NCI-H2196 (cell line): ENCODE data around the gene E2F2.
A peak's percentile ranks its signal among the peaks of the same experiment; 100 is the strongest.

Experiments
- DNase-seq: peaks from one replicate; lab custom pipeline; 2025; ENCODE audit not compliant: unreplicated experiment; lab: John Stamatoyannopoulos, UW

E2F2 gene, protein sequence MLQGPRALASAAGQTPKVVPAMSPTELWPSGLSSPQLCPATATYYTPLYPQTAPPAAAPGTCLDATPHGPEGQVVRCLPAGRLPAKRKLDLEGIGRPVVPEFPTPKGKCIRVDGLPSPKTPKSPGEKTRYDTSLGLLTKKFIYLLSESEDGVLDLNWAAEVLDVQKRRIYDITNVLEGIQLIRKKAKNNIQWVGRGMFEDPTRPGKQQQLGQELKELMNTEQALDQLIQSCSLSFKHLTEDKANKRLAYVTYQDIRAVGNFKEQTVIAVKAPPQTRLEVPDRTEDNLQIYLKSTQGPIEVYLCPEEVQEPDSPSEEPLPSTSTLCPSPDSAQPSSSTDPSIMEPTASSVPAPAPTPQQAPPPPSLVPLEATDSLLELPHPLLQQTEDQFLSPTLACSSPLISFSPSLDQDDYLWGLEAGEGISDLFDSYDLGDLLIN

GRCh38 chr1:23530747-23531561, at the start of gene E2F2:
E2F2 (minus strand) TSS chr1:23531233; CDS start chr1:23530793, 440 bp downstream.
- peak; percentile 86 for DNase-seq

DNA sequence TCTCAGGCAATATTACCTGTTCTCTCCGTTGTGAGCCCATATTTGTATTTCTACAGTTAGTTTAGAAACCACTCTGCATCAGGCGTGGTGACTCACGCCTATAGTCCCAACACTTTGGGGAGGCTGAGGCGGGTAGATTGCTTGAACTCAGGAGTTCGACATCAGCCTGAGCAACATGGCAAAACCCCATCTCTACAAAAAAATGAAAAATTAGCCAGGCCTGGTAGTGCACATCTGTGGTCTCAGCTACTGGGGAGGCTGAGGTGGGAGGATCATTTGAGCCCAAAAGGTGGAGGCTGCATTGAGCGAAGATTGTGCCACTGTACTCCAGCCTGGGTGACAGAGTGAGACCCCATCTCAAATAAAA, 47.9 kb upstream of the E2F2 start:
- no peak for DNase-seq

DNA sequence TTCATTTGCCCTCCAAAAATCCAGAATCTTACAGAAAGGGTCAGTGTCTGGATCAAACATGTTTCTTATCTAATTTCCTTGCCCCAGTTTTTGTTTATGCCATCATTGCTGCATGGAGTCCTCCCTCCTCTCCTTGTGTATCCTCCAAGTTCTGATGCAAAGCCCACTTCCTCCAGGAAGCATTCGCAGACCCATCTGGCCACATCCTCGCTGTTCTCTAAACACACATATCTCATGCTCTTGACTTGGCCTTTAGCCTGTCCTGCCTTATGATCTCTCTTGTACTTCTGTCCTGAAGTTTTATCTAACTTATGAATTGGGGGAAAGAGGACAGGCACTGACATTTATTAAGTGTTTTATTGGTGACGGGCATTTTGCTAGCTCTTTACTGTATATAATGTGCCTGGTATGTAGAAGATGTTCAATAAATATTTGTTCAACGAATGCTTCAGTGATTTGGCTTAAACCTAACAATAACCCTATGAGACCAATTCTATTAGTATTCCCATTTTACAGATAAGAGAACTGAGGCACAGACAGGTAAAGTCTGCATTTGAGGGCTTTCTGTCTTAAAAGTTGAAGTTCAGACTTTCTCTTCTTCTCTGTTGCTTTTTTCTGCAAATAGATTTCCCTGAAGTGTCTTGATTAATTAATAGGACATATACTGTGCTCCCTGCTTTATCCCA, 47.4 kb upstream of the E2F2 start:
- no peak for DNase-seq

DNA sequence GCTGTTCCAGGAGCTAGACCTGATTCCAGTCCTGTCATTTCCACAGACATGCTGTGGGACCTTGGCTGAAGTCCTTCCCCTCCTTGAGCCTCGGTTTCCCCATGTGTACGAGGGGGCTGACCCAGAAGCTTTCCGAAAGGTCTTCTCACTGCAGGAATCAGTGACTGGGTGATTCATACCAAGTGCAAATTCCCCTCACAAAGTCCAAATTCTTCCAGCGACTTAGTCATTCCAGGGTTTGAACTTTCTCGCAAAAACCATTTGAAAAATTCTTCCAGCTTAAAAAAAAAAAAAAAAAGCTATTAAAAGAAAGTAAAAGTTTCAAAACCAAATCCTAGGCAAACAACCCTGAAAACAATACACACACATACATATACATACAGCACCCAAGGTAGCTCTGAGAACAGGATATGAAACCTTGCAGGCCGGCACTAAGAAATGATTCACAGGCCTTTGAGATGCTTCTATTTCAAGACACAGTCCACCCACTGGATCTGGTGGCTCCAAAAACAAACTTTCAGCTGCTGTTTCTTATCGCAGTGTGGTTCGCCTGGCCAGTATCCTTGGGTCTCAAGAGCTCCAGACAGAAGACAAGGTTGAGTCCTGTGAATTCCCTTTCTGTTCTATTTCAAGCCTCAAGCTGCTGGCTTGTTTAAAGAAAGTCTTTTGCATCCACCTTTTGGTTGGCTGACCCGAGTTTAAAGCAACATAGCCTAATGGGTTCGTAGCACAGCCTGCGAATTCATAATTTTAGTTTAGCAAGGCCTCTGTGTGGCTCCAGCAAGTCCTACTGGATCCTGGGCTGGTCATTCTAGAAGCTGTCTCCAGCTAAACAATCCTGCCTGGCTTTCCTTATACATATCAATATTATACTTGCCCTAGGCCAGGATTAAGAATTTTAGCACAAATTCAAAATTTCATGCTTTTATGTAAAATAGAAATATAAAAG, 46.3 kb upstream of the E2F2 start:
- no peak for DNase-seq

- no peak for DNase-seq
Observed at GRCh38 chr1:23576338-23577055, 45.5 kb upstream of the E2F2 start.

DNA sequence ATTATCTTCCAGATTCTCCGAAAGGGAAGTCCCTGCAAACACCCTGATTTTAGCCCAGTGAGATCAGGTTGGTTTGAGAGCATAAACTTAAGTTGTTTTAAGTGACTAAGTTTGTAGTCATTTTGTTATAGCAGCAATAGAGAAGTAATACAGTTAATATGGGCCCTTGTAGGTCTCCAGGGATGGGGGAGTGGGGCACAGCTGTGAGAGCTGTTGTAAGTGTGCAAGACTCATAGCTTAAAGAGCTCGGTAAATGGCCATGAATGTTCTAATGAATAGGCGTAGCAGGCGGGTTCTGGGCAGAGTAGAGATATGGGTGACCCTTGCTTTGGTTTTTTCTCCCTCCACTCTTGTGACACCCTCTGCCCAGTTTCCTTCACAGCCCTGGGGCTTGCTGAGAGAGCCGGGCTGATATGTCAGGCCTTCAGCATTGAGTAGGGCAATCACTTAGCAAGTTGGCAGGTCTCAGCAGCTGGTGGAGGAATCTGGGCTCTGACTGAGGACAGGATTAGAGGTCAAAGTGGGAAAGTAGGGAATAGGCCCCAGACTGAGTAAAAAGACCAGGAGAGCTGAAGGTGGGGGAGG, 44.3 kb upstream of the E2F2 start:
- no peak for DNase-seq

GRCh38 chr1:23574265-23574754, 43.3 kb upstream of the E2F2 start:
- DNase-seq: no peak

GRCh38 chr1:23573574-23574182, 42.6 kb upstream of the E2F2 start:
- no peak for DNase-seq

DNA sequence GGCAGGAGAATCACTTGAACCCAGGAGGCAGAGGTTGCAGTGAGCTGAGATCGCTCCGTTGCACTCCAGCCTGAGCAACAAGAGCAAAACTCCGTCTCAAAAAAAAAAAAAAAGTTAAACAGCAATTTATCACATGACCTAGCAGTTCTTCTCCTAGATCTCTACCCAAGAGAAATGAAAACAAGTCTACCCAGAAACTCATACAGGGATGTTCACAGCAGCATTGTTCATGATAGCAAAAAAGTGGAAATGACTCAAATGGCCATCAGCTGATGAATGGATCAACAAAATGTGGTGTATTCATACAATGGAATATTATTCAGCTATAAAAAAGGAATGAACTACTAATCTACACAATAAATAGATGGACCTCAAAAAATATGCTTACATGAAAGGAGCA, 40.4 kb upstream of the E2F2 start:
- no peak for DNase-seq

DNA sequence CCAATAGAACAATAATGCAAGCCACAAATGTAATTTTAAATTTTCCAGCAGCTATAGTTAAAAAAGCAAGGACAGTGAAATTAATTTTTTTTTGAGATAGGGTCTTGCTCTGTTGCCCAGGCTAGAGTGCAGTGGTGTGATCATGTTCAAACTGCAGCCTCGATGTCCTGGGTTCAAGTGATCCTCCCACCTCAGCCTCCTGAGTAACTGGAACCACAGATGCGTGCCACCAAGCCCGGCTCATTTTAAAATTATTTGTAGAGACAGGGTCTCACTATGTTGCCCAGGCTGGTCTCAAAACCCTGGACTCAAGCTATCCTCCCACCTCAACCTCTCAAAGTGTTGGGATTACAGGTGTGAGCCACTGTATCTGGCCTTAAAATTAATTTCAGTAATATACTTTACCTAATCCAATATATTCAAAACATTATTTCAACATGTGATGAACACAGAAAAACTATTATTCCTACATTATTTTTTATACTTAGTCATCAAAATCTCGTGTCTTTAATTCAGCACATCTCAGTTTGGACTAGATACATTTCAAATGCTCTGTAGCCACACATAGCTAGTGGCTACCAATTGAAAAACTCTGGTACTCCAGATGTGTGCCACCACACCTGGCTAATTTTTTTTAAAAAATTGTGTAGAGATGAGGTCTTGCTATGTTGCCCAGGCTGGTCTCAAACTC, 39.1 kb upstream of the E2F2 start:
- no peak for DNase-seq

GRCh38 chr1:23568608-23569383, 37.8 kb upstream of the E2F2 start:
- no peak for DNase-seq

DNA sequence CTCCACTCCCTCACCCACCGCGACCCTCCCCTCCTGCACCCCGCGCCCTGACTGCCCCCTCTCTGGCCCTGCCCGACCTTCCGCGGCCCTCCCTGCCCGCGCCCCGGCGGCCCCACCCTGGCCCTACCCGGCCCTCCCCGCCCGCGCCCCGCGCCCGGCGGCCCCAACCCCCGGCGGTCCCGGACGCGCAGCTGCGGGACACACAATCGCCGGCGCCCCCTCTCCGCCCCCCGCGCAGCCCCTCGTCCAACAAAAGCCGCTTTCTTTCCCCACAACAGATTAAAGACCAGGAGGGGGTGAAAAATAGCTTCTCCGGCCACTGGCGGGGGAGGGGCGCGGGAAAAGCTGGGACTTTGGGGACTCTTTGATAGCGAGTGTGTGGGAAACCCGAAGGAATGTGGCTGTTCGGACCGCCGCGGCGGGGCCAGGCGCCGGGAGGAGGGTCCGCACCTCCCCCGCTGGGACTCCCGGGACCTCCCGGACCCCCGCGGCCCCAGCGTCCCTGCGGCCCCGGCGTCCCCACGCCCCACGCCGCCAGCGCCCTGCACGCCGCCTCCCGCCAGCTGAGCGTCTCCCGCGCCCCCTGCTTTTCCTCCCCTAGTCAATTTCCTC, 37.1 kb upstream of the E2F2 start:
- DNase-seq: no peak

DNA sequence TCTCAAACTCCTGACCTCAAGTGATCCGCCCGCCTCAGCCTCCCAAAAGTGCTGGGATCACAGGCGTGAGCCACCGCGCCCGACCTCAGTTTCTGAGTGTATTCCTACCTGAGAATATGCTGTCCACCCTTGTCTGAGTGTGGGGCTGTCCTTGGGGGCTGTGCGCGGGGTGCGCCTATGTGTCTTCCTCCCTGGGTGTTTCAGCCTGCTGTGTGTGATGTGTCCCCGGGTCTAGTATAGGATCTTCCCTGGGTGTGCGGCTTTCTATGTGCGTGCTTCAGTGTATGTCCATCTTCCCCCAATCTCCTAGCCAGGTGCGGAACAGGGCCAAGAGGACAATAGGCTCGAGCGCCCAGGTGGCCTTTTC, 36.6 kb upstream of the E2F2 start:
- no peak for DNase-seq

DNA sequence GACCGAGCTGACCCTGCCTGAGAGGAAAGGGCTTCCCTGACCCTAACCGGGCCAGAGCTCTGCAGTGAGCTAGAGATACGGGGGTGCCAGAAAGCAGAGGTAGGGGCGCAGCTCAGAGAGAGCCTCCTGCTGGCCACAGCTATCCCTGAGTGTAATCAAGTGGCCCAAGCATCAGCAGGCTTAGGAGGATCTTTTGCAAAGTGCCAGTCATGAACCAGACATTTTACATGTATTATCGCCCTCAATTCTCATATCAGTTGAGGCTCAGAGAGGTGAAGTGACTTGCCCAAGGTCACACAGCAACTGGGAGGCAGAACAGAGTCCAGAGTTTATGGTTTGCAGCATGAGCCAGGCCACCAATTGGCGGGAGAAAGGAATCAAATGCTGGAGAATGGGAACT, 35.3 kb upstream of the E2F2 start:
- no peak for DNase-seq

DNA sequence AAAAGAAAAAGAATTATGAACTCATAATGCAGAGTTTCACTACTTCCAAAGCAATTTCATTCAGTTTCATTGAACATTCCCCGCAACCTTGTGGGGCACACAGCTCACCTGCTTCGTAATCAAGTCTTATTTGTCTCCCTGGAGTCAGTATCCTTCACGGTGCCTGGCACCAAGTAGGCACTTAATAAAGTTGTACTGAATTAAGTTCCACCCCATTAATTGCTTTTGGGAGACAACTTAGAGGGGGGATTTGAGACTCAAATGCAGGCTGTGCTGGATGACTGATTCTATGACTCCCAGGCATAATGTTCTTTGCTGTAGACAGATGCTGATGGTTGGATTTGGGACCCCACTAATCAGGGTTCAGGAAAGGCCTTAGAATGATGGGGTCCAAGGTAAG, 34.7 kb upstream of the E2F2 start:
- no peak for DNase-seq

- DNase-seq: no peak
Observed at GRCh38 chr1:23564529-23565122, 33.6 kb upstream of the E2F2 start.
